ENCODE results near the gene SLC6A7. TPM values are rescaled to one million over a fixed set of nuclear protein-coding genes. Genes with fewer than 3 reads are reported as not detected.

SLC6A7 gene
- total and polyA plus RNA-seq, 2 donors from 2014 or later, result not detected

DNA sequence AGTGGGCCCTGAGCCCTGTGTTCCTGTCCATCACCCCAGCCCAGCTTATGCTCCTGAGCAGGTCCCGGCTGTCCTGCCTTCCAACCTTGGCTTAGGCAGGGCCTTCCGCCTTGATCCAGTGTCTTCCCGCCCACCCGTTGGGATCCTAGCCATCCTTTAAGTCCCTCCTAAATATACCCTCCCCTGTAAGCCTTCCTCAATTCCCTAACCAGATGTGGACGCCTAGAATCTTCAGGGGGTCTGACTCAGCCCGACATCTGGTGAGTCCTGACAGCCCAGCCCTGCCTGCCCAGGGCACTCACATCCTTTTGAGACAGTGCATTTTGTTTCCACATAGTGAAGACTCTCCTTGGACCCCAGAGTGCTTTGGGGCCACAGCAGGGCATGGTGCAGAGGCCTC, 23.7 kb downstream of the SLC6A7 start:
- TF ChIP-seq, protein P1, sequence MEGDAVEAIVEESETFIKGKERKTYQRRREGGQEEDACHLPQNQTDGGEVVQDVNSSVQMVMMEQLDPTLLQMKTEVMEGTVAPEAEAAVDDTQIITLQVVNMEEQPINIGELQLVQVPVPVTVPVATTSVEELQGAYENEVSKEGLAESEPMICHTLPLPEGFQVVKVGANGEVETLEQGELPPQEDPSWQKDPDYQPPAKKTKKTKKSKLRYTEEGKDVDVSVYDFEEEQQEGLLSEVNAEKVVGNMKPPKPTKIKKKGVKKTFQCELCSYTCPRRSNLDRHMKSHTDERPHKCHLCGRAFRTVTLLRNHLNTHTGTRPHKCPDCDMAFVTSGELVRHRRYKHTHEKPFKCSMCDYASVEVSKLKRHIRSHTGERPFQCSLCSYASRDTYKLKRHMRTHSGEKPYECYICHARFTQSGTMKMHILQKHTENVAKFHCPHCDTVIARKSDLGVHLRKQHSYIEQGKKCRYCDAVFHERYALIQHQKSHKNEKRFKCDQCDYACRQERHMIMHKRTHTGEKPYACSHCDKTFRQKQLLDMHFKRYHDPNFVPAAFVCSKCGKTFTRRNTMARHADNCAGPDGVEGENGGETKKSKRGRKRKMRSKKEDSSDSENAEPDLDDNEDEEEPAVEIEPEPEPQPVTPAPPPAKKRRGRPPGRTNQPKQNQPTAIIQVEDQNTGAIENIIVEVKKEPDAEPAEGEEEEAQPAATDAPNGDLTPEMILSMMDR (IDR thresholded peaks at IDR 0.05; ENCODE audit: borderline replicate concordance, extremely low read depth, insufficient read depth), result no peak
- intact Hi-C loops (cut with DNase I), result no loop called here

DNA sequence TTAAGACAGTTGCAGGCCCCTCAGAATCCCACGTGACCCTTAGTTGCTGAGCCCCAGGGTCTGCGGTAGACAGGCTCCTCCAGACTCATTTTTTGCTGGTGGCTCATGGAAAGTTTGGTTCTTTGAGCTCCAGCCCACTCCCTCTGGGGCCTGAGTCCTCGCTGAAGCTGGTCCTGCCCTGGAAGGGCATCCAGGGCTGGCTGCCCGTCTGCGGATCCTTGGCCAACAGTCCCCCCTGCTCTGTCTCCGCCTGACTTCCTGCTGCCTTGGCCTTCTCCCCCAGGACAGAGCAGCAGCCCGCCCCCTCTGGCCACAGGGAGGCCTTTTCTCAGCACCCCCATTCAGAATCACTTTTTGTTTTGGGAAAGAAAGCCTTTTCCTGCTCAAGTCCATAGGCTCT, 24.4 kb downstream of the SLC6A7 start:
- Histone ChIP-seq H3K4me1 (ENCODE audit: control insufficient read depth in 2 of 3, insufficient read depth in 2 of 3, low read depth in 1 of 3, low read length in 3 of 3) (no peaks in the 10 kb centered on the region), H3K4me3 (ENCODE audit: low read length in 3 of 3) (no peak overlapping the region), H3K36me3 (ENCODE audit: control insufficient read depth in 2 of 3, insufficient read depth in 3 of 3, low read length in 3 of 3) (no peaks in the 10 kb centered on the region), H3K27me3 (ENCODE audit: control insufficient read depth, insufficient read depth, low read length) (no peaks in the 10 kb centered on the region), H3K27ac (ENCODE audit: low read depth in 2 of 2, low read length in 2 of 2) (no peak overlapping the region), H3K9ac (ENCODE audit: low read length in 3 of 3) (no peak overlapping the region), H3K9me3 (ENCODE audit: control insufficient read depth in 2 of 3, insufficient read depth in 1 of 3, low read length in 3 of 3) (no peaks in the 10 kb centered on the region)
- intact Hi-C loops (cut with DNase I), result no loop called here
- peak in 1 of 5 donors; percentile 55 for DNase-seq
- FAIRE-seq, result no peak
- TF ChIP-seq, protein P1 (IDR thresholded peaks at IDR 0.05; ENCODE audit: borderline replicate concordance, extremely low read depth, insufficient read depth), result no peak

More for the DNA sequence above, 23.7 kb downstream of the SLC6A7 start:
- H3K27ac ChIP-seq (ENCODE audit: low read depth in 2 of 2, low read length in 2 of 2), result no peak overlapping the region
- H3K9me3 ChIP-seq (ENCODE audit: control insufficient read depth in 2 of 3, insufficient read depth in 1 of 3, low read length in 3 of 3), result no peaks in the 10 kb centered on the region
- no peaks in the 10 kb centered on the region for H3K4me1 ChIP-seq (ENCODE audit: control insufficient read depth in 2 of 3, insufficient read depth in 2 of 3, low read depth in 1 of 3, low read length in 3 of 3)
- H3K27me3 ChIP-seq (ENCODE audit: control insufficient read depth, insufficient read depth, low read length), result no peaks in the 10 kb centered on the region
- no peaks in the 10 kb centered on the region for H3K36me3 ChIP-seq (ENCODE audit: control insufficient read depth in 2 of 3, insufficient read depth in 3 of 3, low read length in 3 of 3)
- DNase-seq (peak in 1 of 5 donors; percentile 45), FAIRE-seq (no peak)
- H3K9ac ChIP-seq (ENCODE audit: low read length in 3 of 3), result no peak overlapping the region
- H3K4me3 ChIP-seq (ENCODE audit: low read length in 3 of 3), result no peak overlapping the region

DNA sequence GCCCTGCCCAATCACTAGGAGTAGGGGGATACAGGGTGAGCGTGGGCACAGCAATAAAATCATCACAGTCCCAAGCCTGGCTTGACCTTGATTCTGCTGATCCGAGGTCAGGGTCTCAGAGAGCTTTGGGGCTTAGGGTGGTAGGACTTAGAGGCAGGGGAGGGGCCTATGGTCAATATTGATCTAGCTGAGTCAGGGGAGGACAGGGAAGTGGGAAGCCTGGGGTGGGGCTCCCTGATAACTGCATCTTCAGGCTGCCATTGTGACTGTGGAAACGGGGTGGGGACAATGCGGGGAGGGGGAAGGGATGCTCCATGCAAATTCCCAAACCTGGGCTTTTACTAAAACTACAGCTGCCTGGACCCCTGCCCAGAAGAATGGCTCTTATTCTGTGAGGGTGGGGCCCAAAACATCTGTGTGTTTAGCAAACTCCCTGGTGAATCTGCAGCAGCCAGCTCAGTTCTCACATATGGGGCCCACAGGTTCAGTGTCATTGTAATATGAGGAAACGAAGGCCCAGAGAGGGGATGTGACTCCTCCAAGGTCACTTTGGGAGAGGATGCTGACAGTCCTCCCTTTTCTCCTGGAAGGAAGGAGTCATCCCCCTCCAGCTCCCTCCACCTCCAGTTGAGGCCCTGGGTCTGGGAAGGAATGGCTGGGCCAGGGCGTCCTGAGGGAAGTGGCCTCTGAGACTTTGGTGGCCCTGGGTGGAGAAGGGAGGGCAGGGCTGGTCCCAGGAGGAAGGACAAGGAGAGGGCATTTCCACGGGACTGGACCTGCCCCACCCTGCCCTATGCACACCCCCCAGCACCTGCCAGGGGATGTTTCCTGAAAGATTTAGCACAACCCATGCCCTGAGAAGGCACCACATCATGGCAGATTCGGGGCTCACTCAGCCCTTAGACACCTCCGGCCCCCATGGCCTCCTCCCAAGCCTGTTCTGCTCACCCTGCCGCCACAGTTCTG, 26.4 kb downstream of the SLC6A7 start:
- no peak for DNase-seq
- Histone ChIP-seq H3K27ac (ENCODE audit: low read depth in 2 of 2, low read length in 2 of 2) (no peak overlapping the region), H3K9me3 (ENCODE audit: control insufficient read depth in 2 of 3, insufficient read depth in 1 of 3, low read length in 3 of 3) (no peaks in the 10 kb centered on the region), H3K27me3 (ENCODE audit: control insufficient read depth, insufficient read depth, low read length) (no peaks in the 10 kb centered on the region), H3K4me1 (ENCODE audit: control insufficient read depth in 2 of 3, insufficient read depth in 2 of 3, low read depth in 1 of 3, low read length in 3 of 3) (no peaks in the 10 kb centered on the region), H3K4me3 (ENCODE audit: low read length in 3 of 3) (no peak overlapping the region), H3K36me3 (ENCODE audit: control insufficient read depth in 2 of 3, insufficient read depth in 3 of 3, low read length in 3 of 3) (no peaks in the 10 kb centered on the region), H3K9ac (ENCODE audit: low read length in 3 of 3) (no peak overlapping the region)
- TF ChIP-seq, protein P1 (IDR thresholded peaks at IDR 0.05; ENCODE audit: borderline replicate concordance, extremely low read depth, insufficient read depth), result no peak
- intact Hi-C loops (cut with DNase I), result no loop called here
- FAIRE-seq, result no peak

Measured in kidney (tissue), 14 donors.